ENCODE measurements around the gene HHIPL1. TPM values are rescaled to one million over a fixed set of nuclear protein-coding genes. Genes with fewer than 3 reads are reported as not detected.

Gene HHIPL1
- total RNA-seq, 1 experiment from 2014 or later = 2.6 TPM

- H2AFZ ChIP-seq (ENCODE audit: low read length) = no peak overlapping the region
- H3K27me3 Mint-ChIP-seq (ENCODE audit: low read depth) = peaks cover 14% of the 10 kb centered on the region
Measured at GRCh38 chr14:99619835-99620834, 24.8 kb upstream of the HHIPL1 start.

More at GRCh38 chr14:99619835-99620834, 24.8 kb upstream of the HHIPL1 start:
- H3K27ac ChIP-seq (ENCODE audit: insufficient read length, low read depth, low read length) = no peak overlapping the region
- DNase-seq = peak; percentile 26
- H2BK120ac ChIP-seq (ENCODE audit: low read depth, low read length, poor library complexity, severe bottlenecking) = no peak overlapping the region
- H3K14ac ChIP-seq (ENCODE audit: insufficient read depth, low read length) = no peak overlapping the region; the same call in 1 of the 2 replicates
- Mint-ChIP-seq H3K4me3 (no peak overlapping the region), H3K9me3 (no peaks in the 10 kb centered on the region), H3K27ac (no peak overlapping the region), H3K4me1 (peaks cover 7 to 12% of the 10 kb centered on the region in 2 experiments), H3K36me3 (ENCODE audit: insufficient read depth in 1 of 3, low read depth in 3 of 3) (no peaks in the 10 kb centered on the region; a peak in 1 of 7 replicates)
- no peak overlapping the region for H2BK20ac ChIP-seq (ENCODE audit: low read depth, low read length, poor library complexity, severe bottlenecking)
- no peak overlapping the region for H3K4ac ChIP-seq (ENCODE audit: low read depth, low read length)
- no peaks in the 10 kb centered on the region for H3K79me2 ChIP-seq (ENCODE audit: insufficient read depth, low read length)
- H3K56ac ChIP-seq (ENCODE audit: insufficient read length, low read depth, low read length) = no peak overlapping the region
- no peaks in the 10 kb centered on the region for H3K27me3 ChIP-seq (ENCODE audit: insufficient read depth, low read length)
- H3K18ac ChIP-seq (ENCODE audit: insufficient read length, low read depth, low read length) = no peak overlapping the region
- no peak overlapping the region for H2BK5ac ChIP-seq (ENCODE audit: insufficient read length, low read length)
- no peaks in the 10 kb centered on the region for H3K79me1 ChIP-seq (ENCODE audit: insufficient read depth, low read depth, low read length, poor library complexity, severe bottlenecking)
- H3T11ph ChIP-seq (ENCODE audit: low read length) = no peak overlapping the region
- H3K4me2 ChIP-seq (ENCODE audit: insufficient read depth, insufficient read length, low read length) = no peak overlapping the region
- H2BK15ac ChIP-seq (ENCODE audit: low read depth, low read length) = no peak overlapping the region
- no peaks in the 10 kb centered on the region for H4K20me1 ChIP-seq (ENCODE audit: control insufficient read depth, insufficient read depth, insufficient read length)
- H3K9ac ChIP-seq (ENCODE audit: extremely low read depth, insufficient read length, low read length) = no peak overlapping the region
- H3K4me1 ChIP-seq (ENCODE audit: insufficient read depth, low read length) = peaks cover 1% of the 10 kb centered on the region; the same call in 1 of the 2 replicates
- H3K23me2 ChIP-seq (ENCODE audit: insufficient read length, low read depth, low read length, poor library complexity, severe bottlenecking) = no peaks in the 10 kb centered on the region
- no CpG with 5 or more reads among the region's 13 CpGs for WGBS (ENCODE audit: extremely low coverage, insufficient read length, low lambda C conversion rate)
- H2BK12ac ChIP-seq (ENCODE audit: insufficient read length, low read depth, low read length) = no peak overlapping the region
- no peak overlapping the region for H3K23ac ChIP-seq (ENCODE audit: insufficient read length, low read depth, low read length)
- TF ChIP-seq CTCF (conservative IDR thresholded peaks at IDR 0.05) = no peak
- H3K9me3 ChIP-seq (ENCODE audit: control insufficient read depth, low read depth, low read length) = no peaks in the 10 kb centered on the region
- H2AK5ac ChIP-seq (ENCODE audit: insufficient read length, low read length) = no peak overlapping the region
- H4K8ac ChIP-seq (replicated peaks; ENCODE audit: insufficient read length, low read depth, low read length) = no peak overlapping the region
- no peak overlapping the region for H4K5ac ChIP-seq (ENCODE audit: insufficient read length, low read depth, low read length)
- no peak overlapping the region for H4K91ac ChIP-seq (ENCODE audit: insufficient read length, low read depth, low read length)

Data from H9 (cell line).